Endothelial cell (in vitro differentiated cells): ENCODE measurements around the gene STARD10. TPM values are rescaled to one million over a fixed set of nuclear protein-coding genes. Genes with fewer than 3 reads are reported as not detected.

Source experiments
- DNase-seq: peaks from one replicate; pipeline ENCODE4 v3.0.0; 2021; ENCODE audit warnings: low spot score
- H3K27ac Mint-ChIP-seq: one replicate; pipeline ENCODE4 v1.8.0; 2021; ENCODE audit warnings: mixed read lengths, inconsistent platforms; ENCODE audit not compliant: unreplicated experiment
- H3K27me3 Mint-ChIP-seq: one replicate; pipeline ENCODE4 v1.8.0; 2021; ENCODE audit warnings: mild to moderate bottlenecking, moderate library complexity, mixed read lengths, inconsistent platforms; ENCODE audit not compliant: unreplicated experiment
- H3K36me3 Mint-ChIP-seq: one replicate; pipeline ENCODE4 v1.8.0; 2021; ENCODE audit warnings: mild to moderate bottlenecking, low read depth, mixed read lengths, inconsistent platforms; ENCODE audit not compliant: unreplicated experiment
- H3K4me1 Mint-ChIP-seq: one replicate; pipeline ENCODE4 v1.8.0; 2021; ENCODE audit warnings: mild to moderate bottlenecking, mixed read lengths, inconsistent platforms; ENCODE audit not compliant: unreplicated experiment
- H3K4me3 Mint-ChIP-seq: one replicate; pipeline ENCODE4 v1.8.0; 2021; ENCODE audit warnings: mild to moderate bottlenecking, mixed read lengths, inconsistent platforms; ENCODE audit not compliant: unreplicated experiment
- H3K9me3 Mint-ChIP-seq: one replicate; pipeline ENCODE4 v1.8.0; 2021; ENCODE audit warnings: mixed read lengths, inconsistent platforms; ENCODE audit not compliant: unreplicated experiment
- total RNA-seq: library from RNA; stranded (reverse); fragmentation: NEBNext Ultra II Directional; extraction: Animal tissue kit (Norgen Biotek cat#: 25700); gene quantifications from one replicate; pipeline ENCODE4 v1.2.1, GENCODE V29; 2021; ENCODE audit not compliant: unreplicated experiment
- TF ChIP-seq, protein P1 (sequence below): fragments of 200-600 bp; sonication (generic); IDR thresholded peaks from one replicate; pipeline ENCODE4 v1.5.0; 2021; ENCODE audit warnings: antibody characterized with exemption; ENCODE audit not compliant: unreplicated experiment

Gene STARD10
- total RNA-seq, 1 donor from 2014 or later = 13.4 TPM

DNA sequence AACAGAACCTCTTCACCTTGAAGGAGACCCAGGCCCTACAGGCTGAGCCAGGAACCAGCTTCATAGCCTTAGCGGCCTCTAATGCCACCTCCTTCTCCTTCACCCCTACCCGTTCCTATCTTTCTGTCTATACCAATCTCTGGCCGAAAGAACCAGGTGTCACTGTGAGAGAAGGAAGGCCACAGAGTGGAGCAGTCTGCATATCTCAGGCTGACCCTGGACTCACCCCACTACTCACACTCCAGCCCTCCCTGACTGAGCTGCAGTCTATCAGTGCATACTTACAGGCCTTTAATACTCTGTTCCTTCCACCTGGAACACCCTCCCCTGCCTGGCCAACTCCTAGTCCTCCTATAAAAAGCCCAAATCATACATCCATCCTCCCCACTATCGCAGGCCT lies 74.3 kb downstream of the STARD10 start:
- peak overlapping the region; percentile 2 for H3K27ac Mint-ChIP-seq
- peaks cover 9% of the 10 kb centered on the region for H3K27me3 Mint-ChIP-seq
- no peak overlapping the region for H3K4me3 Mint-ChIP-seq
- TF ChIP-seq, protein P1, sequence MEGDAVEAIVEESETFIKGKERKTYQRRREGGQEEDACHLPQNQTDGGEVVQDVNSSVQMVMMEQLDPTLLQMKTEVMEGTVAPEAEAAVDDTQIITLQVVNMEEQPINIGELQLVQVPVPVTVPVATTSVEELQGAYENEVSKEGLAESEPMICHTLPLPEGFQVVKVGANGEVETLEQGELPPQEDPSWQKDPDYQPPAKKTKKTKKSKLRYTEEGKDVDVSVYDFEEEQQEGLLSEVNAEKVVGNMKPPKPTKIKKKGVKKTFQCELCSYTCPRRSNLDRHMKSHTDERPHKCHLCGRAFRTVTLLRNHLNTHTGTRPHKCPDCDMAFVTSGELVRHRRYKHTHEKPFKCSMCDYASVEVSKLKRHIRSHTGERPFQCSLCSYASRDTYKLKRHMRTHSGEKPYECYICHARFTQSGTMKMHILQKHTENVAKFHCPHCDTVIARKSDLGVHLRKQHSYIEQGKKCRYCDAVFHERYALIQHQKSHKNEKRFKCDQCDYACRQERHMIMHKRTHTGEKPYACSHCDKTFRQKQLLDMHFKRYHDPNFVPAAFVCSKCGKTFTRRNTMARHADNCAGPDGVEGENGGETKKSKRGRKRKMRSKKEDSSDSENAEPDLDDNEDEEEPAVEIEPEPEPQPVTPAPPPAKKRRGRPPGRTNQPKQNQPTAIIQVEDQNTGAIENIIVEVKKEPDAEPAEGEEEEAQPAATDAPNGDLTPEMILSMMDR = no peak
- H3K9me3 Mint-ChIP-seq = no peaks in the 10 kb centered on the region
- H3K36me3 Mint-ChIP-seq = peaks cover 10% of the 10 kb centered on the region
- peaks cover 36% of the 10 kb centered on the region for H3K4me1 Mint-ChIP-seq
- no peak for DNase-seq

DNA sequence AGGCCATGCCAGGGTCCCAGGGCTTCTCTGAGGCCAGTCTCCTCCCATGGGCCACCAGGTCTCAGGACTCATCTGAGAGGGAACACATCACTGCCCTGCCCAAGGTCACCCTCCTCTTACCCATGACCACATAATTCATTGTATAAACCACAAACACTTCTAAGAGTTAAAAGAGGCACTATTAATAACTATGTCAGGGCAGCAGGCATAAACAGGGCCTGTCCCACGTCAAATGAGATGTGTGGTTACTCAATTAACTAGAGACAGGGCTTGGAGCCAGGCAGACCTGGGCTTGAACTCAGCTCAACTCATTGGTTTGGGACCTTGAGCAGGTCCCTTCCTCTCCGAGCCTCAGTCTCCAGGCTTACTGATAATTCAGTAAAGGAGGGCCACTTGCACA lies 74.7 kb downstream of the STARD10 start:
- no peak overlapping the region for H3K4me3 Mint-ChIP-seq
- peaks cover 10% of the 10 kb centered on the region for H3K36me3 Mint-ChIP-seq

DNA sequence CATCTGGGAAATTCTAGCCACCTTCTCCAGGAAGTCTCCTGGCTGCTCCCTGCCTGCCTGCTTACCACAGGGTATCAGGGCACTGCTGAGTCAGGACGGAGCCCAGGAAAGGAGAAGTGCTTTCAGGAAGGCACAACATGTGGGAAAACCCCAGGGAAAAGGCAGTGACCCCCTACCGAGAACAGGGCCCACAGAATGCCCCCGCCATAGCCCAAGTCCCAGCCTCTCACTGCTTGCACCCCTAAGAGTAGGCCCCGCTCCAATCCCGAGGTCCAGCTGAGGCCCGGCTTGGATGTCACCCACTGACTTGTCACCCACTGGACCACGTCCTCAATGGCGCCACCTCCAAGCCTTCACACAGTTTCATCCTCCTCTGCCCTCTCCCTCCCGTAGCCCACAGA lies 75.7 kb downstream of the STARD10 start:
- peaks cover 34% of the 10 kb centered on the region for H3K4me1 Mint-ChIP-seq
- peaks cover 7% of the 10 kb centered on the region for H3K27me3 Mint-ChIP-seq
- peak overlapping the region; percentile 48 for H3K27ac Mint-ChIP-seq
- no peak for DNase-seq
- H3K36me3 Mint-ChIP-seq = peaks cover 10% of the 10 kb centered on the region
- H3K9me3 Mint-ChIP-seq = no peaks in the 10 kb centered on the region
- no peak overlapping the region for H3K4me3 Mint-ChIP-seq
- TF ChIP-seq, protein P1 = no peak

More for the DNA sequence above, 74.7 kb downstream of the STARD10 start:
- TF ChIP-seq, protein P1 = no peak
- no peak overlapping the region for H3K27ac Mint-ChIP-seq
- DNase-seq = no peak
- H3K27me3 Mint-ChIP-seq = peaks cover 7% of the 10 kb centered on the region
- no peaks in the 10 kb centered on the region for H3K9me3 Mint-ChIP-seq
- peaks cover 36% of the 10 kb centered on the region for H3K4me1 Mint-ChIP-seq

DNA sequence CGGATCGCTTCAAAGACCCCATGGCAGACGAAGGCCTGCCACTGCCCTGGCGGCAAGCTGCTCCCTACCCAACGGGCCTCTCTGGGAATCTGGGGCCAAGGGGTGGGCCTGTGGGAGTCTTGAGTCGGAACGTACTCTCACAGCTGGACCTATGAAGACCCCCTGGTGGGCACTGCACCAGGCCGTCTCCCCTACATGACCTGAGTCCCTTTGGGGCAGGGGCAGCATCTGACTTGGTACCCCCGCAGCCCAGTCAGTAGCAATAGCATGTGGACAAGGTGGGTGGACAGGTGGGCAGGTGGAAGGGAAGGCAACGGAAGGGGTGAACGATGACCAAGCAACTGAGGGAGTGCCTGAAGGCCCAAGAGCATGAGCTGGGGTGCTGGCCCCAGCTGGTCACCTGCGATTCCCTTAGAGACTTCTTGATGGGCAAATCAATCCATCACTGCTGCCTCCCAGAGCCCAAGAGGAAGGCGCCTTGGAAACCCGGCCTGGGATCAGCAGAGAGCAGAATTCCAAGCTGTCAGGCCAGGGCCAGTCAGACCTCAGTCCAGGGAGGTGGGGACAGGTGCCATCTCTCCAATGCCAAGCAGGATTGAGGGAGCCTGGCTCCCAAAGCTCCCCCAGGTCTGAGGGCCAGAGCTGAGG lies 76.9 kb downstream of the STARD10 start:
- H3K27ac Mint-ChIP-seq = no peak overlapping the region

DNA sequence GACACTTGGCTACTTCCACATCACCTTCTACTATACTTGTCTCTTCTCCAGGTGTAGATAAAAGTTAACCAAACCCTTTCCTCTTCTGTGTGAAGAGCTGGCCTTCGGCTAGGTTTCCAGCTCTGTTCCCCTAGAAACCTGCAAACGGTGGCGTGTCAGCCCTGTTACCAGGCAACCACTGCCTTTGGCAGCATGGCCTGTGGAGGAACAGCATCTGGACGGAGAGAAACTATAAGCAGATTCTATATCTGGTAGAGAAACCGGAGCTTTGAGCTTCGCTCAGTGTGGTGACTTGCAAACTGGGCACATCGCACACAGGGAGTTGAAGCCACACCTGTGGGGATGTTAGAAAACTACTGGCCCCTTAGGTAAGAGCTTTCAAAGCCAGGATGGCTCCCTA lies 77.6 kb downstream of the STARD10 start:
- no peak overlapping the region for H3K4me3 Mint-ChIP-seq
- peaks cover 12% of the 10 kb centered on the region for H3K36me3 Mint-ChIP-seq
- H3K27ac Mint-ChIP-seq = peak overlapping the region; percentile 64
- no peak for DNase-seq
- TF ChIP-seq, protein P1 = no peak
- peaks cover 10% of the 10 kb centered on the region for H3K27me3 Mint-ChIP-seq
- H3K9me3 Mint-ChIP-seq = no peaks in the 10 kb centered on the region
- peaks cover 22% of the 10 kb centered on the region for H3K4me1 Mint-ChIP-seq

More for the DNA sequence above, 76.9 kb downstream of the STARD10 start:
- TF ChIP-seq, protein P1 = no peak
- Mint-ChIP-seq H3K4me1 (peaks cover 28% of the 10 kb centered on the region), H3K27me3 (peaks cover 9% of the 10 kb centered on the region), H3K4me3 (no peak overlapping the region), H3K36me3 (peaks cover 11% of the 10 kb centered on the region), H3K9me3 (no peaks in the 10 kb centered on the region)
- DNase-seq = no peak
